ENCODE results near the gene ZXDC.

ZXDC gene

GRCh38 chr3:126517291-126517951 lies 41.7 kb upstream of the ZXDC start, which contains the start of gene UROC1:
UROC1 (minus strand) TSS chr3:126517773; CDS start chr3:126517719, 54 bp downstream.
- H3K9me3 ChIP-seq (replicated peaks; ENCODE audit: low read length), result no peaks in the 10 kb centered on the region
- H3K27me3 ChIP-seq (ENCODE audit: control insufficient read depth, insufficient read depth, low read length), result peaks cover 21% of the 10 kb centered on the region
- H3K4me1 ChIP-seq (ENCODE audit: control insufficient read depth, insufficient read depth, low read length), result no peaks in the 10 kb centered on the region
- H3K4me2 ChIP-seq (ENCODE audit: low read length), result no peak within 1 kb of the TSS
- no peak within 1 kb of the TSS for H3K4me3 ChIP-seq (ENCODE audit: low read length)
- no peaks in the 10 kb centered on the region for H3K36me3 ChIP-seq (ENCODE audit: insufficient read depth, low read length)
- H3K9ac ChIP-seq (ENCODE audit: low read depth, low read length), result no peak within 1 kb of the TSS

GRCh38 chr3:126516936-126517290 lies 41.2 kb upstream of the ZXDC start:
- Histone ChIP-seq H3K9me3 (replicated peaks; ENCODE audit: low read length) (no peaks in the 10 kb centered on the region), H3K4me2 (ENCODE audit: low read length) (no peak overlapping the region), H3K36me3 (ENCODE audit: insufficient read depth, low read length) (no peaks in the 10 kb centered on the region), H3K4me3 (ENCODE audit: low read length) (no peak overlapping the region), H3K4me1 (ENCODE audit: control insufficient read depth, insufficient read depth, low read length) (no peaks in the 10 kb centered on the region), H3K9ac (ENCODE audit: low read depth, low read length) (no peak overlapping the region), H3K27me3 (ENCODE audit: control insufficient read depth, insufficient read depth, low read length) (peaks cover 21% of the 10 kb centered on the region)

GRCh38 chr3:126516152-126516935 lies 40.7 kb upstream of the ZXDC start:
- no peak overlapping the region for H3K4me3 ChIP-seq (ENCODE audit: low read length)
- H3K9ac ChIP-seq (ENCODE audit: low read depth, low read length), result no peak overlapping the region
- no peaks in the 10 kb centered on the region for H3K4me1 ChIP-seq (ENCODE audit: control insufficient read depth, insufficient read depth, low read length)
- H3K9me3 ChIP-seq (replicated peaks; ENCODE audit: low read length), result no peaks in the 10 kb centered on the region
- no peaks in the 10 kb centered on the region for H3K36me3 ChIP-seq (ENCODE audit: insufficient read depth, low read length)
- H3K4me2 ChIP-seq (ENCODE audit: low read length), result no peak overlapping the region
- H3K27me3 ChIP-seq (ENCODE audit: control insufficient read depth, insufficient read depth, low read length), result peaks cover 25% of the 10 kb centered on the region

- no peaks in the 10 kb centered on the region for H3K36me3 ChIP-seq (ENCODE audit: insufficient read depth, low read length)
- H3K27me3 ChIP-seq (ENCODE audit: control insufficient read depth, insufficient read depth, low read length), result peaks cover 28% of the 10 kb centered on the region
- no peaks in the 10 kb centered on the region for H3K4me1 ChIP-seq (ENCODE audit: control insufficient read depth, insufficient read depth, low read length)
- no peaks in the 10 kb centered on the region for H3K9me3 ChIP-seq (replicated peaks; ENCODE audit: low read length)
- H3K9ac ChIP-seq (ENCODE audit: low read depth, low read length), result no peak overlapping the region
- no peak overlapping the region for H3K4me2 ChIP-seq (ENCODE audit: low read length)
- H3K4me3 ChIP-seq (ENCODE audit: low read length), result no peak overlapping the region
These were observed 39.5 kb upstream of the ZXDC start for GRCh38 chr3:126515066-126515706.

GRCh38 chr3:126514161-126514560 lies 38.5 kb upstream of the ZXDC start:
- H3K9me3 ChIP-seq (replicated peaks; ENCODE audit: low read length), result no peaks in the 10 kb centered on the region
- H3K4me1 ChIP-seq (ENCODE audit: control insufficient read depth, insufficient read depth, low read length), result no peaks in the 10 kb centered on the region
- no peak overlapping the region for H3K4me2 ChIP-seq (ENCODE audit: low read length)
- peaks cover 21% of the 10 kb centered on the region for H3K27me3 ChIP-seq (ENCODE audit: control insufficient read depth, insufficient read depth, low read length)
- H3K36me3 ChIP-seq (ENCODE audit: insufficient read depth, low read length), result no peaks in the 10 kb centered on the region
- H3K9ac ChIP-seq (ENCODE audit: low read depth, low read length), result no peak overlapping the region
- H3K4me3 ChIP-seq (ENCODE audit: low read length), result no peak overlapping the region

- peaks cover 8% of the 10 kb centered on the region for H3K4me1 ChIP-seq (ENCODE audit: control insufficient read depth, insufficient read depth, low read length)
- H3K4me3 ChIP-seq (ENCODE audit: low read length), result no peak overlapping the region
- H3K27me3 ChIP-seq (ENCODE audit: control insufficient read depth, insufficient read depth, low read length), result peaks cover 14% of the 10 kb centered on the region
- no peak overlapping the region for H3K9ac ChIP-seq (ENCODE audit: low read depth, low read length)
- H3K9me3 ChIP-seq (replicated peaks; ENCODE audit: low read length), result no peaks in the 10 kb centered on the region
- H3K36me3 ChIP-seq (ENCODE audit: insufficient read depth, low read length), result no peaks in the 10 kb centered on the region
- no peak overlapping the region for H3K4me2 ChIP-seq (ENCODE audit: low read length)
These were observed 37.4 kb upstream of the ZXDC start for GRCh38 chr3:126512916-126513650.

- Histone ChIP-seq H3K27me3 (ENCODE audit: control insufficient read depth, insufficient read depth, low read length) (peaks cover 14% of the 10 kb centered on the region), H3K4me3 (ENCODE audit: low read length) (no peak overlapping the region), H3K4me2 (ENCODE audit: low read length) (no peak overlapping the region), H3K9me3 (replicated peaks; ENCODE audit: low read length) (no peaks in the 10 kb centered on the region), H3K4me1 (ENCODE audit: control insufficient read depth, insufficient read depth, low read length) (peaks cover 8% of the 10 kb centered on the region), H3K36me3 (ENCODE audit: insufficient read depth, low read length) (no peaks in the 10 kb centered on the region), H3K9ac (ENCODE audit: low read depth, low read length) (no peak overlapping the region)
These were observed 36.3 kb upstream of the ZXDC start for GRCh38 chr3:126512026-126512425.

- Histone ChIP-seq H3K27me3 (ENCODE audit: control insufficient read depth, insufficient read depth, low read length) (peaks cover 17% of the 10 kb centered on the region), H3K36me3 (ENCODE audit: insufficient read depth, low read length) (no peaks in the 10 kb centered on the region), H3K9me3 (replicated peaks; ENCODE audit: low read length) (no peaks in the 10 kb centered on the region), H3K4me2 (ENCODE audit: low read length) (no peak overlapping the region), H3K9ac (ENCODE audit: low read depth, low read length) (no peak overlapping the region), H3K4me3 (ENCODE audit: low read length) (no peak overlapping the region), H3K4me1 (ENCODE audit: control insufficient read depth, insufficient read depth, low read length) (peaks cover 8% of the 10 kb centered on the region)
These were observed 35.6 kb upstream of the ZXDC start for GRCh38 chr3:126511291-126511690.

GRCh38 chr3:126510308-126510910 lies 34.7 kb upstream of the ZXDC start:
- H3K4me1 ChIP-seq (ENCODE audit: control insufficient read depth, insufficient read depth, low read length), result peaks cover 8% of the 10 kb centered on the region
- H3K27me3 ChIP-seq (ENCODE audit: control insufficient read depth, insufficient read depth, low read length), result peaks cover 22% of the 10 kb centered on the region
- no peaks in the 10 kb centered on the region for H3K36me3 ChIP-seq (ENCODE audit: insufficient read depth, low read length)
- H3K4me3 ChIP-seq (ENCODE audit: low read length), result no peak overlapping the region
- no peak overlapping the region for H3K4me2 ChIP-seq (ENCODE audit: low read length)
- H3K9ac ChIP-seq (ENCODE audit: low read depth, low read length), result no peak overlapping the region
- H3K9me3 ChIP-seq (replicated peaks; ENCODE audit: low read length), result no peaks in the 10 kb centered on the region

- no peak overlapping the region for H3K4me3 ChIP-seq (ENCODE audit: low read length)
- no peaks in the 10 kb centered on the region for H3K36me3 ChIP-seq (ENCODE audit: insufficient read depth, low read length)
- peaks cover 22% of the 10 kb centered on the region for H3K27me3 ChIP-seq (ENCODE audit: control insufficient read depth, insufficient read depth, low read length)
These were observed 34.1 kb upstream of the ZXDC start for GRCh38 chr3:126509597-126510307.

More at GRCh38 chr3:126509597-126510307, 34.1 kb upstream of the ZXDC start:
- H3K4me1 ChIP-seq (ENCODE audit: control insufficient read depth, insufficient read depth, low read length), result peaks cover 8% of the 10 kb centered on the region
- H3K4me2 ChIP-seq (ENCODE audit: low read length), result no peak overlapping the region
- H3K9me3 ChIP-seq (replicated peaks; ENCODE audit: low read length), result no peaks in the 10 kb centered on the region
- H3K9ac ChIP-seq (ENCODE audit: low read depth, low read length), result no peak overlapping the region
